Ishikawa (cell line): ENCODE results near the gene PSORS1C1.

Source experiments
- CEBPB ChIP-seq: IDR thresholded peaks from 2 replicates; pipeline ENCODE4 v1.6.1; 2012
- CREB1 ChIP-seq: IDR thresholded peaks from 2 replicates; pipeline ENCODE4 v1.6.1; 2012; ENCODE audit warnings: low read depth
- EGR1 ChIP-seq: IDR thresholded peaks from 2 replicates; pipeline ENCODE4 v1.6.1; 2012
- EP300 ChIP-seq: IDR thresholded peaks from 2 replicates; pipeline ENCODE4 v1.6.1; 2012; ENCODE audit warnings: borderline replicate concordance
- FOXM1 ChIP-seq: IDR thresholded peaks from 2 replicates; pipeline ENCODE4 v1.6.1; 2012; ENCODE audit warnings: low read depth, borderline replicate concordance
- NFIC ChIP-seq: IDR thresholded peaks from 2 replicates; pipeline ENCODE4 v1.6.1; 2012
- RAD21 ChIP-seq: IDR thresholded peaks from 2 replicates; pipeline ENCODE4 v1.6.1; 2012; ENCODE audit warnings: low read depth
- TAF1 ChIP-seq: IDR thresholded peaks from 2 replicates; pipeline ENCODE4 v1.6.1; 2012; ENCODE audit warnings: low read depth, mild to moderate bottlenecking
- TCF12 ChIP-seq: IDR thresholded peaks from 2 replicates; pipeline ENCODE4 v1.6.1; 2012; ENCODE audit warnings: low read depth
- TEAD4 ChIP-seq: IDR thresholded peaks from 2 replicates; pipeline ENCODE4 v1.6.1; 2012
- YY1 ChIP-seq: IDR thresholded peaks from 2 replicates; pipeline ENCODE4 v1.6.1; 2012; ENCODE audit warnings: low read depth
- ZBTB7A ChIP-seq: IDR thresholded peaks from 2 replicates; pipeline ENCODE4 v1.6.1; 2012; ENCODE audit warnings: low read depth
- TF ChIP-seq, protein P1 (sequence below): IDR thresholded peaks from 2 replicates; pipeline ENCODE4 v1.6.1; 2012
- TF ChIP-seq, protein P2 (sequence below): IDR thresholded peaks from 2 replicates; pipeline ENCODE4 v1.6.1; 2012
- TF ChIP-seq, protein P3 (sequence below): IDR thresholded peaks from 2 replicates; pipeline ENCODE4 v1.6.1; 2012; ENCODE audit warnings: low read depth, mild to moderate bottlenecking

The PSORS1C1 gene

DNA sequence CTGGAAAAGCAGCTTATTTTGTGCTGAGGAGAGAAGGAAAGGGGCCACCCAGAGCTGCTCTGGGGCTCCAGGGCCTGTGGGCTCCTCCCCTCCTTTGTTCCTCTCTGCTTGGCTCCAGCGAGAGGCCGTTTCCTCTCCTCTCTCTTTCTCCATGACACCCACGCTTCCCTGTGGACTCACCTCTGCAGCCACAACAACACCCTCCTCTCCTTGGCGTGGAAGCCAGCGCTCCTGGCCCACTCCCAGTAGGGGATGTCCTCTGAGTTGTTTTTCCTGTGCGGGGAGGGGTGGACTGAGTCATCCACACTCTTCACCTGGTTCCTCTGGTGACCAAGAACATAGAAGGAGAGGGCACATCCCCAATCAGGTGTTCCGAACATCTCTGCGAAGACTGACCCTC is 10.6 kb downstream of the PSORS1C1 start:
- TF ChIP-seq EGR1 (peak; percentile 97), NFIC (peak; percentile 67), EP300 (peak; percentile 51; the same call in 1 of the 2 replicates), ZBTB7A (0 out of 2 replicates have a peak, but pooled peaks have one; percentile 35), TCF12 (peak; percentile 59; the same call in 1 of the 2 replicates), TEAD4 (0 out of 2 replicates have a peak, but pooled peaks have one; percentile 20), FOXM1 (no peak), YY1 (peak; percentile 51), CEBPB (no peak)
- TF ChIP-seq, protein P1, sequence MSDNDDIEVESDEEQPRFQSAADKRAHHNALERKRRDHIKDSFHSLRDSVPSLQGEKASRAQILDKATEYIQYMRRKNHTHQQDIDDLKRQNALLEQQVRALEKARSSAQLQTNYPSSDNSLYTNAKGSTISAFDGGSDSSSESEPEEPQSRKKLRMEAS: 0 out of 2 replicates have a peak, but pooled peaks have one; percentile 21

DNA sequence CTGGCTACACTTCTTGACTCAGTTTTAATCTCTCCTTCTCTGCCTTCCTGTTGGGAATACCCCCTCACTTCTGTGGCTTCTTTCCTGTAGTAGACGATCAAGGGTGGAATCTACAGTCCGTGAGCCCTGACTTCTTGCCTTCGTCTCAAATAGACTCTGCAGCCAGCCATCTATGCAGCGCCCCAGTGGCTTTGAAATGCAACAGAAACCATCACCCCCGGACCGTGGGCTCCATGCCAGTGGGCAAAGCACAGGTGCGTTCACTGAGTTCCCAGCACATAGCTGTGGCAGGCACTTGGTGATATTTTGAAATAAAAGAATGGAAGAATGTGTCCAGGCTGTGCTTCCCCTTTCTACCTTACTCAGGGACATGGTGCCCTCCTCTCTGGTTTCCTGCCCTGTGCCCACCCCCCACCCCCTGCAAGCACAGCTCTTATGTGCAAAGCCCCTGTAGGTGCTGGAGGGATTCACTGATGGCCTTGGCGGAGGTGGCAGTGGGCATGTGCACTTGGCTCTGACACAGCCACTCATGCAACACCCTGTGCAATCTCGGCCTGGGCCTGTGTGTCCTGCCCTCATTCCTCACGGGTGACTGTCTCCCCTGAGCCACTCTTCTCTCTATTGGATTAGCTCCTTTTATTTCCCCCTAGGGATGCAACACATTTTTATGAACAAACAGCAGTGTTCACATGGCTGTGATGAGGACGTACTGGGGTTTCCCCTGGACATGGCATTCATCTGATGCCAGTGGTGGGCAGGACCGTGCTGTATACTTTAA is 11.2 kb downstream of the PSORS1C1 start:
- TF ChIP-seq TCF12 (0 out of 2 replicates have a peak, but pooled peaks have one; percentile 10), TAF1 (no peak)

DNA sequence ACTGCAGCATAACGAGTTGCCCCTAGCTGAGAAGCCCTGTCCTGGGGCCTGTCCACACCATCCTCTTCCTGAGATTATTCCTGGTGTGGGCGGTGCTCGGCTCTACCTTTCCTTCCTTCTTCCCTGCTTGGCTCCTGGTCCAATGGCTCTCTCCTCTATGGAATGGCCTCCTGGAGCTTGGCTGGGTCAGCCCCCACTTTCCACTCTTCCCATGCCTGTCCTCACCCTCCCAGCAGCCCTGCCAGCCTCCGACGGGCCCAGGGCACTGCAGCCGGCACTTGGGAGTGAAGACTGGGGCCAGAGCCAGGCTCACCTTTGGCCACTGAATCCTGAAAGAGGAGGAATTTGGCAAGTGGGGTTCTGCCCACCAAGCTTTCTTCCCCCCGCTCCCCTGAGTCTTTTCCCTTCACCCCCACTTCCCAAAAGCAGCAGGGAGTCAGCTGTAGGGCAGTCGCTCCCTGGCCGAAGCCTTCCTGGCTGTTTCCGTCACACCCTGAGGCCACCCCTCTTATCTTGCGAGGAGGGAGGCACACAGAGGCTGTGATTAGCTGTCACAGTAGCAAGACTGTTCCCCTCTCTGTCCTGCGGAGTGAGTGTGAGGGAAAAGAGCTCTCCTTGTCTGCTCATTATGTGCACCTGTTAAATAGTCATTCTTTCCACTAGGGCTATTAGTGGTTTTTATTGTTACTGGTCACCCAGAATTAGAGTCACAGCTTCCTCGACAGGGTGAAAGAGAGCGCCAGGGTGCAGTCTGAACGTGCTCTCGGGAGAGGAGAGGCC is 12.0 kb downstream of the PSORS1C1 start:
- TF ChIP-seq, protein P2, sequence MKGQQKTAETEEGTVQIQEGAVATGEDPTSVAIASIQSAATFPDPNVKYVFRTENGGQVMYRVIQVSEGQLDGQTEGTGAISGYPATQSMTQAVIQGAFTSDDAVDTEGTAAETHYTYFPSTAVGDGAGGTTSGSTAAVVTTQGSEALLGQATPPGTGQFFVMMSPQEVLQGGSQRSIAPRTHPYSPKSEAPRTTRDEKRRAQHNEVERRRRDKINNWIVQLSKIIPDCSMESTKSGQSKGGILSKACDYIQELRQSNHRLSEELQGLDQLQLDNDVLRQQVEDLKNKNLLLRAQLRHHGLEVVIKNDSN: no peak
- TF ChIP-seq EGR1: no peak
- no peak for TF ChIP-seq CEBPB
- TF ChIP-seq, protein P1: no peak
- no peak for TF ChIP-seq FOXM1
- no peak for TF ChIP-seq EP300
- TF ChIP-seq RAD21: no peak
- no peak for TF ChIP-seq YY1
- TF ChIP-seq NFIC: no peak
- no peak for TF ChIP-seq ZBTB7A
- TF ChIP-seq CREB1: no peak
- no peak for TF ChIP-seq TEAD4

DNA sequence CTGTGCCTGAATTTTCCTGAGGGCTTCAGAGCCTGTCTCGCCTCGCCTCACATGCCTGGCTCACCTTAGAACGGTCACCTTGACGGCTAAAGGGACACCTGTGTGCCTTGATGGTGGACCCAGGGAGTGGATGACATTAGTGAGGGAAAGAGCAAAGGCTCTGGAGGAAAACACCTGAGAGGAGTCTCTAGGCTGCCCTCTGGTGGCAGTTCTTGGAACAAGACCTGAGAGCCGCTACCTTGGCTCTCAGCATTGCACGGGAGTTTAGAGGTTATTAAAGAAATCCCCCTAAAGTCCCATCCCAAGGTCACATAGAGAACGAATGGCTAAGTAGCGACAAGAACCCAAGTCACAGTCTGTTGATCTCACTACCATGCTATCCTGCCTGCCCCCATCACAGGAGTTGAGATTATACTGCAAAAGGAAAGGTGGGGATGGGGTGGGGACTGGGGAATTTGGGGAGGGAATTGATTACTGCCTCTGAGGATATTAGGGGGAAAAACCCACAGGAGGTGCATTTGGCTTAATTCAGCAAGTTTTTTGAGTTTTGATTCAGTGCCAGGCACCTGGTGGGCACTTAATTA is 13.6 kb downstream of the PSORS1C1 start:
- TF ChIP-seq TEAD4: no peak
- no peak for TF ChIP-seq EGR1
- no peak for TF ChIP-seq YY1
- TF ChIP-seq EP300: no peak
- TF ChIP-seq TAF1: no peak
- peak; percentile 62 for TF ChIP-seq RAD21

DNA sequence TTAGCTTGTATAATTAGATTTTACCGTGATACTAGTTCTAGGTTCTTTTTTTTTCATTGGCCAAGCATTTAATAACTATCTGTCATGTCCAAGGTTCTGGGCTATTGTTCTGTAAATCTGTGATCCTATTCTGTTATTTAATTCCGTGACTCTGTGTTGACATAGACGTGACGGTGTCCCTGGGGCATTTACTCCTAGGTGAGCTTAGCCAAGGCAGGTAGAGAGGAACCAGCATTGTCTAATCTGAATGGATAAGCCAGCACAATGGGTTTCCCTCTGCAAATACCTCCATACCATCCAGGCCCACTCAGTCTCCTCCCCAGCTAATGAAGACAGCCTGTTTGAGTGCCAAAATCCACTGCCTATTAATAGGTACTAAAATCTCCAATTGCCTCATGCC is 14.5 kb downstream of the PSORS1C1 start:
- TF ChIP-seq, protein P3, sequence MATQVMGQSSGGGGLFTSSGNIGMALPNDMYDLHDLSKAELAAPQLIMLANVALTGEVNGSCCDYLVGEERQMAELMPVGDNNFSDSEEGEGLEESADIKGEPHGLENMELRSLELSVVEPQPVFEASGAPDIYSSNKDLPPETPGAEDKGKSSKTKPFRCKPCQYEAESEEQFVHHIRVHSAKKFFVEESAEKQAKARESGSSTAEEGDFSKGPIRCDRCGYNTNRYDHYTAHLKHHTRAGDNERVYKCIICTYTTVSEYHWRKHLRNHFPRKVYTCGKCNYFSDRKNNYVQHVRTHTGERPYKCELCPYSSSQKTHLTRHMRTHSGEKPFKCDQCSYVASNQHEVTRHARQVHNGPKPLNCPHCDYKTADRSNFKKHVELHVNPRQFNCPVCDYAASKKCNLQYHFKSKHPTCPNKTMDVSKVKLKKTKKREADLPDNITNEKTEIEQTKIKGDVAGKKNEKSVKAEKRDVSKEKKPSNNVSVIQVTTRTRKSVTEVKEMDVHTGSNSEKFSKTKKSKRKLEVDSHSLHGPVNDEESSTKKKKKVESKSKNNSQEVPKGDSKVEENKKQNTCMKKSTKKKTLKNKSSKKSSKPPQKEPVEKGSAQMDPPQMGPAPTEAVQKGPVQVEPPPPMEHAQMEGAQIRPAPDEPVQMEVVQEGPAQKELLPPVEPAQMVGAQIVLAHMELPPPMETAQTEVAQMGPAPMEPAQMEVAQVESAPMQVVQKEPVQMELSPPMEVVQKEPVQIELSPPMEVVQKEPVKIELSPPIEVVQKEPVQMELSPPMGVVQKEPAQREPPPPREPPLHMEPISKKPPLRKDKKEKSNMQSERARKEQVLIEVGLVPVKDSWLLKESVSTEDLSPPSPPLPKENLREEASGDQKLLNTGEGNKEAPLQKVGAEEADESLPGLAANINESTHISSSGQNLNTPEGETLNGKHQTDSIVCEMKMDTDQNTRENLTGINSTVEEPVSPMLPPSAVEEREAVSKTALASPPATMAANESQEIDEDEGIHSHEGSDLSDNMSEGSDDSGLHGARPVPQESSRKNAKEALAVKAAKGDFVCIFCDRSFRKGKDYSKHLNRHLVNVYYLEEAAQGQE: no peak
- TF ChIP-seq RAD21: no peak

DNA sequence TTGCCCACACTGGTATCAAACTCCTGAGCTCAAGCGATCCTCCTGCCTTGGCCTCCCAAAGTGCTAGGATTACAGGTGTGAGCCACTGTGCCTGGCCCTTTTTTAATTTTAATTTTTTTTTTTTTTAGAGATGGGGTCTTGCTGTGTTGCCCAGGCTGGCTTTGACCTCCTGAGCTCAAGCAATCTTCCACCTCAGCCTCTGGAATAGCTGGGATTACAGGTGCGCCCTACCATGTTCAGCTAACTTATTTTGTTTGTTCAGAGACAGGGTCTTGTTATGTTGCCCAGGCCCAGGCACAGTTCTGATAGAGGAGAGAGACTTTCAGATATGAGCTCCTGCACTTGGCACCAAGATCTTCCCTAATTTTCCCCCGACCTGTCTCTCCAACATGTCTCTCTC is 16.2 kb downstream of the PSORS1C1 start:
- TF ChIP-seq CEBPB (no peak), RAD21 (no peak), YY1 (no peak), TCF12 (no peak), ZBTB7A (no peak), FOXM1 (no peak), TAF1 (no peak), EP300 (no peak), TEAD4 (no peak), NFIC (no peak), CREB1 (no peak), EGR1 (no peak)
- TF ChIP-seq, protein P2: no peak
- TF ChIP-seq, protein P3: no peak
- TF ChIP-seq, protein P1: no peak
